Measurements from ENCODE around the gene GRID1. TPM values are rescaled to one million over a fixed set of nuclear protein-coding genes. Genes with fewer than 3 reads are reported as not detected.
A peak's percentile ranks its signal among the peaks of the same experiment; 100 is the strongest.

Gene GRID1
- total RNA-seq, 4 donors from 2014 or later, result 0.40 to 1.9 (median 1.00) TPM

DNA sequence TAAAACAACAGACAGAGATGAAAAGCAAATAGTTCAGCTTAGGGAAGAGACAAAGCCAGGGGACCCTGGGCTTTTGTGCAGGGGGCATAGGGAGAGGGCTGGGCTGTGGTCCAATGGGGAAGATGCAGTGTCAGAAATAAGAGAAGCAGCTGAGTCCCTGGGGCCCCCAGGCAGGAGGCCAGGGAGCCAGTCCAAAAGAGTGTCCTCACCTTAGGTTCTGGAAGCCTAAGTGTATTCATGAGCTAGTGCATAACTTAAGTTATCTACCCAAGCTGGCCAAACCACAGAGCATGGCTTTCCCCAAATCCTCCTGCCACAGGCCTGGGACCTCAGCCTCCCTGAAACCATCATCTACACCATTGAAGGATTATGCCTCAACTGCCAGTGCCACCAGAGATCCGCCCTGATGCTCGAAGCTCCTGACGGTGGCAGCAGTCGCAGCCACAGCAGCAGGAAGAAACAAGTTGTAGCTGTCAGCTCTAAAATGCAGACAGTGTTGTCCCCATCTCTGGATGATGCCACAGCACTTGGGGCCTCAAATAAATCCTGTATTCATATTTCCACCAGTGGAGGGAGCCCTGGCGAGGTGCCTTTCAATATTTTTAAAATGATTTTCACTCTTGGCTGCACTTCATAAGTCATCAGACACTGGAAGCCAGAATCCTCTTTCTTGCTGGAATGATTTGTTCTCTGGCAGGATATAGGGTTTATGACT lies 574.6 kb downstream of the GRID1 start:
- 70% methylated on average over 5 of the region's 5 CpGs; no CpG with 5 or more reads in 1 of the 2 donors for WGBS, 2 donors (ENCODE audit: low coverage in 1 of 2)
- no peak overlapping the region for H3K4me3 ChIP-seq
- in situ Hi-C loops (cut with MboI; ENCODE audit: low pct_ligation_motif_present in 1 of 4, low pct_unique_long_range_greater_than_20kb in 1 of 4, low sequenced_read_pairs in 3 of 4), result loop anchor here in 1 of 4 donors (25.0 kb wide), 1 partner anchor 570 kb away; the partner anchor contains the start of gene GRID1

DNA sequence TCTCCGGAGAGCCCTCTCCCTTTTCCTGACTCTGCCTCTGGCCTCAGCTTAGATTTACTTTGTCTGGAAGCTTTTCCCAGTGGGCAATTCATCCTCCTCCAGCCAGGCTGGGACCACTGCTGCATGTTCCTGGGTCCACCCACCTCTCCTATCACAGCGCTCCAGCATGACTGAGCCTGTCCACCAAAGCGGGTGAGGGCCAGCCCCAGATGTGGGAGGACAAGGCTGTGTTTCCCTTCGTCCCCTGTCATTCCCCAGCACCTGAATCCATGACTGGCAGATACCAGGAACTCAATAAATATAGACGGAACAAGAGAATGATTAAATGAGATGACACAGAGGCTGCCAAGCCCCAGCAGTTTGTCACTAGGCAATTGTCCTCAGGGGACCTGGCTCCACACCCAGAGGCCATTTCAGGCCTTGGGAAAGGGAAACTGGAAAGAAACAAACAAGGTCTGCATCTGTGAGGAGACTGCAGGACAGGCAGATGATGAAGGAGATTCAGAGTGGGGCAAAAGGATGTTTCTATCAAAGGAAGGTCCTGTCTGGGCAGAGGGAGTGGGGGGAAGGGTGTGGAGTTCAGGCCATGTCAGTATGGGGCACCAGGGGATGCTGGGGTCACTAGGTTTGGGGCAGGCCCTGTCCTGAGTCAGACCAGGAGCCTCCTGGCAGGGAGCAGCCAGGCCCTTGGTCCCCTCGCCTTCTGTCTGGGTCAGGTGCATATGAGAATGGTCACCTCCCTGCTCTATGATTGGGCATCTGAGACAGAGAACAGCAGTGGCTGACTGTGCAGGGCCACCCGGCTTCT lies 576.4 kb downstream of the GRID1 start:
- no peak for DNase-seq
- 68 to 80% methylated on average over 2 to 7 of the region's 7 CpGs for WGBS, 2 donors (ENCODE audit: low coverage in 1 of 2)
- Histone ChIP-seq H3K27ac (no peak overlapping the region), H3K4me1 (peaks cover 0 to 3% (median 0%) of the 10 kb centered on the region in 4 donors), H3K36me3 (no peaks in the 10 kb centered on the region), H3K4me3 (no peak overlapping the region), H3K27me3 (no peaks in the 10 kb centered on the region), H3K9me3 (no peaks in the 10 kb centered on the region)
- in situ Hi-C loops (cut with MboI; ENCODE audit: low pct_ligation_motif_present in 1 of 4, low pct_unique_long_range_greater_than_20kb in 1 of 4, low sequenced_read_pairs in 3 of 4) (loop anchor here in 1 of 4 donors (25.0 kb wide), 1 partner anchor 572 kb away; the partner anchor contains the start of gene GRID1), intact Hi-C loops (cut with DNase I; ENCODE audit: low total_unique reads) (no loop called here)
- TF ChIP-seq POLR2AphosphoS5 (IDR thresholded peaks at IDR 0.05) (no peak), EP300 (IDR thresholded peaks at IDR 0.05; ENCODE audit: low read depth) (no peak)

More for the DNA sequence above, 574.6 kb downstream of the GRID1 start:
- Histone ChIP-seq H3K36me3 (no peaks in the 10 kb centered on the region), H3K4me1 (peaks cover 0 to 3% (median 0%) of the 10 kb centered on the region in 4 donors), H3K9me3 (no peaks in the 10 kb centered on the region), H3K27ac (no peak overlapping the region), H3K27me3 (no peaks in the 10 kb centered on the region)
- intact Hi-C loops (cut with DNase I; ENCODE audit: low total_unique reads), result no loop called here
- TF ChIP-seq POLR2AphosphoS5 (IDR thresholded peaks at IDR 0.05), result no peak
- TF ChIP-seq, protein P1, sequence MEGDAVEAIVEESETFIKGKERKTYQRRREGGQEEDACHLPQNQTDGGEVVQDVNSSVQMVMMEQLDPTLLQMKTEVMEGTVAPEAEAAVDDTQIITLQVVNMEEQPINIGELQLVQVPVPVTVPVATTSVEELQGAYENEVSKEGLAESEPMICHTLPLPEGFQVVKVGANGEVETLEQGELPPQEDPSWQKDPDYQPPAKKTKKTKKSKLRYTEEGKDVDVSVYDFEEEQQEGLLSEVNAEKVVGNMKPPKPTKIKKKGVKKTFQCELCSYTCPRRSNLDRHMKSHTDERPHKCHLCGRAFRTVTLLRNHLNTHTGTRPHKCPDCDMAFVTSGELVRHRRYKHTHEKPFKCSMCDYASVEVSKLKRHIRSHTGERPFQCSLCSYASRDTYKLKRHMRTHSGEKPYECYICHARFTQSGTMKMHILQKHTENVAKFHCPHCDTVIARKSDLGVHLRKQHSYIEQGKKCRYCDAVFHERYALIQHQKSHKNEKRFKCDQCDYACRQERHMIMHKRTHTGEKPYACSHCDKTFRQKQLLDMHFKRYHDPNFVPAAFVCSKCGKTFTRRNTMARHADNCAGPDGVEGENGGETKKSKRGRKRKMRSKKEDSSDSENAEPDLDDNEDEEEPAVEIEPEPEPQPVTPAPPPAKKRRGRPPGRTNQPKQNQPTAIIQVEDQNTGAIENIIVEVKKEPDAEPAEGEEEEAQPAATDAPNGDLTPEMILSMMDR (IDR thresholded peaks at IDR 0.05), result peak in 2 of 5 experiments; percentile 6 to 14
- TF ChIP-seq EP300 (IDR thresholded peaks at IDR 0.05; ENCODE audit: low read depth), result no peak
- no peak for TF ChIP-seq POLR2A (IDR thresholded peaks at IDR 0.05)
- no peak for DNase-seq

- H3K4me1 ChIP-seq, result peaks cover 0 to 3% (median 0%) of the 10 kb centered on the region in 4 donors
- H3K9me3 ChIP-seq, result no peaks in the 10 kb centered on the region
- no peak for DNase-seq
- intact Hi-C loops (cut with DNase I; ENCODE audit: low total_unique reads) (no loop called here), in situ Hi-C loops (cut with MboI; ENCODE audit: low pct_ligation_motif_present in 1 of 4, low pct_unique_long_range_greater_than_20kb in 1 of 4, low sequenced_read_pairs in 3 of 4) (loop anchor here in 1 of 4 donors (25.0 kb wide), 1 partner anchor 573 kb away; the partner anchor contains the start of gene GRID1)
- TF ChIP-seq POLR2A (IDR thresholded peaks at IDR 0.05), result no peak
- no peaks in the 10 kb centered on the region for H3K36me3 ChIP-seq
- H3K27me3 ChIP-seq, result no peaks in the 10 kb centered on the region
- H3K27ac ChIP-seq, result no peak overlapping the region
- H3K4me3 ChIP-seq, result no peak overlapping the region
- 78% methylated on average over 3 of the region's 3 CpGs; no CpG with 5 or more reads in 1 of the 2 donors for WGBS, 2 donors (ENCODE audit: low coverage in 1 of 2)
Measured at GRCh38 chr10:85789125-85789524, 577.5 kb downstream of the GRID1 start.

DNA sequence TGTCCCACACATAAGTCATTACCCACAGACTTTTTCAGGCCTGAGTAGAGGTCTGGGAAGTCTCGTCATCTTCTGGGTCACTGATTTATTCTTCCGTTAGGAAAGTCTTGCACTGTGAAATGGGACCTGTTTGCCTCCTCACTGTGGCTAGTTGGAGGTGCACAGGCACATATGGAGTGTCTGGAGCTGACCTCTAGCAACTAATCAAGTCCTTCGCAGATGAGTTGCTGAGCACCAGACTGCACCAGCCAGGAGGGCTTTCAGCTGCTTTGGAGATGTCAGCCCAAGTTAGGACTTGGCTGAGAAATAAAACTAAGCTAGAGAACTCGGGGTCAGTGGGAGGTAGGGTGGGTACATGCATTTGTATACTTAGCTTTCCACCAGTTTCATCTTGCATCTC lies 578.0 kb downstream of the GRID1 start:
- Histone ChIP-seq H3K27ac (no peak overlapping the region), H3K4me1 (peaks cover 0 to 3% (median 0%) of the 10 kb centered on the region in 4 donors), H3K4me3 (no peak overlapping the region), H3K36me3 (no peaks in the 10 kb centered on the region), H3K27me3 (no peaks in the 10 kb centered on the region), H3K9me3 (no peaks in the 10 kb centered on the region)
- 67 to 74% methylated on average over 1 to 4 of the region's 4 CpGs for WGBS, 2 donors (ENCODE audit: low coverage in 1 of 2)
- intact Hi-C loops (cut with DNase I; ENCODE audit: low total_unique reads), result no loop called here
- TF ChIP-seq, protein P1 (IDR thresholded peaks at IDR 0.05), result no peak
- no peak for TF ChIP-seq POLR2AphosphoS5 (IDR thresholded peaks at IDR 0.05)
- DNase-seq, result no peak
- in situ Hi-C loops (cut with MboI; ENCODE audit: low pct_ligation_motif_present in 1 of 4, low pct_unique_long_range_greater_than_20kb in 1 of 4, low sequenced_read_pairs in 3 of 4), result loop anchor here in 1 of 4 donors (25.0 kb wide), 1 partner anchor 574 kb away; the partner anchor contains the start of gene GRID1

DNA sequence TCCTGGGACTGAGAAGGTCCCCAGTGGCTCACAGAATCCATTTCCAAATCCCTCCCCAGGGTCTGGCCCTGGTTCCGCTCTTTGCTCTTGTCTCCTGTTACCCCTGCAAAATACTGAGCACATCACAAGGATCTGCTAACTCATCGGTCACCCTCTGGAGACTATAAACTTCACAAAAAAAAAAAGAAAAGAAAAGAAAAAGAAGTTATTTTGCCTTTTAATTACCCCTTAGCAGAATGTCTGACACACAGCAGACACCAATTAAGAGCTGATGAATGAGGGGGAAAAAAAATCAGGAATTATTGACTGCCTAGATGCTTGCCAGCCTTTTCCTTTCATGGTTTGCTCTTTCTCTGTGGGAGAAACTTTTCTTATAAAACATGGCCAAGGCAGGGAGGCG lies 578.7 kb downstream of the GRID1 start:
- TF ChIP-seq EP300 (IDR thresholded peaks at IDR 0.05; ENCODE audit: low read depth) (no peak), POLR2AphosphoS5 (IDR thresholded peaks at IDR 0.05) (no peak), POLR2A (IDR thresholded peaks at IDR 0.05) (no peak)
- TF ChIP-seq, protein P1 (IDR thresholded peaks at IDR 0.05), result no peak
- peaks cover 0 to 3% (median 0%) of the 10 kb centered on the region in 4 donors for H3K4me1 ChIP-seq
- H3K27ac ChIP-seq, result no peak overlapping the region
- no peak overlapping the region for H3K4me3 ChIP-seq
- 93 to 95% methylated on average over 3 of the region's 3 CpGs for WGBS, 2 donors (ENCODE audit: low coverage in 1 of 2)
- intact Hi-C loops (cut with DNase I; ENCODE audit: low total_unique reads) (no loop called here), in situ Hi-C loops (cut with MboI; ENCODE audit: low pct_ligation_motif_present in 1 of 4, low pct_unique_long_range_greater_than_20kb in 1 of 4, low sequenced_read_pairs in 3 of 4) (loop anchor here in 1 of 4 donors (25.0 kb wide), 1 partner anchor 574 kb away; the partner anchor contains the start of gene GRID1)
- H3K27me3 ChIP-seq, result no peaks in the 10 kb centered on the region
- no peak for DNase-seq
- H3K36me3 ChIP-seq, result no peaks in the 10 kb centered on the region
- no peaks in the 10 kb centered on the region for H3K9me3 ChIP-seq
